Left ventricle myocardium inferior (tissue), 1 donor: ENCODE measurements around the gene ARFGAP1. TPM values are rescaled to one million over a fixed set of nuclear protein-coding genes. Genes with fewer than 3 reads are reported as not detected.

ENCODE experiments used
- DNase-seq: peaks from one replicate; pipeline ENCODE4 v3.0.0-alpha.2; 2020
- H3K27ac ChIP-seq: fragments of 200-600 bp; replicated peaks from 2 replicates; pipeline ENCODE4 v1.8.0; 2021
- H3K27me3 ChIP-seq: fragments of 200-600 bp; 2 replicates; pipeline ENCODE4 v1.8.0; 2021; ENCODE audit warnings: low read depth
- H3K36me3 ChIP-seq: fragments of 200-600 bp; 2 replicates; pipeline ENCODE4 v1.8.0; 2021
- H3K4me1 ChIP-seq: fragments of 200-600 bp; 2 replicates; pipeline ENCODE4 v1.8.0; 2021
- H3K4me3 ChIP-seq: fragments of 200-600 bp; 2 replicates; pipeline ENCODE4 v1.8.0; 2021; ENCODE audit warnings: mild to moderate bottlenecking, moderate library complexity
- H3K9me3 ChIP-seq: fragments of 200-600 bp; replicated peaks from 2 replicates; pipeline ENCODE4 v1.8.0; 2021
- intact Hi-C: fragments of 100-400 bp; cut with micrococcal nuclease; formaldehyde crosslinking; loops from one replicate; pipeline ENCODE4 v1.11.0; 2022
- total RNA-seq: library from RNA; stranded (reverse); fragmentation: NEBNext Ultra II Directional; extraction: Animal tissue kit (Norgen Biotek cat#: 25700); gene quantifications from one replicate; pipeline ENCODE4 v1.2.1, GENCODE V29; 2021
- TF ChIP-seq, protein P1 (sequence below): fragments of 200-600 bp; IDR thresholded peaks from 2 replicates; pipeline ENCODE4 v1.8.0; 2021; ENCODE audit warnings: antibody characterized with exemption, mild to moderate bottlenecking, borderline replicate concordance
- donor health status: DM: no; HTN: yes; CAD: no; lungs with severe emphysema.

ARFGAP1 gene
- total RNA-seq, 1 donor from 2014 or later: 33.4 TPM

DNA sequence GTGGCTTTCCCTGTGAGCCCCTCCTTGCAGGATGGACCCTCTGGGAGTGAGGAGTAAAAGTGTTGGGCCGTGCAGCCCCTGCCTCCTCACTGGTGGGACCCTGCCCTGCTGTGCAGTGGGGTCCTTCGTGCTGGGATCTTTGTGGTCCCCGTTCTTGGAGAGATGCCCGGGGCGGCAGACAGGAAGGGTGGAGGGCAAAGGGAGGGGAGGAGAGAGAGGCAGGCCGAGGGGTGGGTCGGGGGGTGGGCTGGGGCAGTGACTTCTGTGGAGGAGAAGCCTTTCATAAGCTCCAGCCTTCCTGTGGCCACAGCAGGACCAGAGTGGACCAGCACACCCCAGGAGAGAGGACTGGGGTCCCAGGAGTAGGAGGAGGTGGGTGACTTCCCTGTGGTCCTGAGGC is 20.3 kb downstream of the ARFGAP1 start, which contains the start of gene COL20A1:
Gene COL20A1 (plus strand): TSS at position 283 of the 400 bp plus-strand sequence. CDS start 1,922 bp downstream, outside the sequence.
- intact Hi-C loops: no loop called here
- H3K4me1 ChIP-seq: peaks cover 9% of the 10 kb centered on the region
- peaks cover 49% of the 10 kb centered on the region for H3K27me3 ChIP-seq
- no peaks in the 10 kb centered on the region for H3K9me3 ChIP-seq
- TF ChIP-seq, protein P1, sequence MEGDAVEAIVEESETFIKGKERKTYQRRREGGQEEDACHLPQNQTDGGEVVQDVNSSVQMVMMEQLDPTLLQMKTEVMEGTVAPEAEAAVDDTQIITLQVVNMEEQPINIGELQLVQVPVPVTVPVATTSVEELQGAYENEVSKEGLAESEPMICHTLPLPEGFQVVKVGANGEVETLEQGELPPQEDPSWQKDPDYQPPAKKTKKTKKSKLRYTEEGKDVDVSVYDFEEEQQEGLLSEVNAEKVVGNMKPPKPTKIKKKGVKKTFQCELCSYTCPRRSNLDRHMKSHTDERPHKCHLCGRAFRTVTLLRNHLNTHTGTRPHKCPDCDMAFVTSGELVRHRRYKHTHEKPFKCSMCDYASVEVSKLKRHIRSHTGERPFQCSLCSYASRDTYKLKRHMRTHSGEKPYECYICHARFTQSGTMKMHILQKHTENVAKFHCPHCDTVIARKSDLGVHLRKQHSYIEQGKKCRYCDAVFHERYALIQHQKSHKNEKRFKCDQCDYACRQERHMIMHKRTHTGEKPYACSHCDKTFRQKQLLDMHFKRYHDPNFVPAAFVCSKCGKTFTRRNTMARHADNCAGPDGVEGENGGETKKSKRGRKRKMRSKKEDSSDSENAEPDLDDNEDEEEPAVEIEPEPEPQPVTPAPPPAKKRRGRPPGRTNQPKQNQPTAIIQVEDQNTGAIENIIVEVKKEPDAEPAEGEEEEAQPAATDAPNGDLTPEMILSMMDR: no peak
- no peak for DNase-seq
- no peak within 1 kb of the TSS for H3K27ac ChIP-seq
- no peak within 1 kb of the TSS for H3K4me3 ChIP-seq
- H3K36me3 ChIP-seq: peaks cover 18% of the 10 kb centered on the region

DNA sequence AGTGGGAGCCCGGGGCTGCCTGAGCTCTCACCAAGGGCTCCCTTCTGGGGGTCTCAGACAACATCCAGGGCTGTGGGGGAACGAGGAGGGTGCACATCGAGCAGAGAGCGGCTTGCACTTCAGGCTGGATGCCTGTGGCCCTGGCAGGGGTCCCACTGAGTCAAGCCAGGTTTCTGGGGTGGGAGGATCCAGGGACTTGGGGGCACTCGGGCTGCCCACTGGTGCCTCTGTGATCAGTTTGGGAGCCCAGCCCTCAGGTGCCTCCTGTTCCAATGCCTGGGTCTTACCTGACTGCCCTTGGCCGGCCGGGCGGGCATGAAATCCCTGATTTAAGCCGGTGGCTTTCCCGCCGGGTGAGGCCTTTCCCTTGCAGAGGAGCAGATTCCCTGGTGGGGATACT is 20.8 kb downstream of the ARFGAP1 start:
- Histone ChIP-seq H3K4me1 (peaks cover 9% of the 10 kb centered on the region), H3K27me3 (peaks cover 55% of the 10 kb centered on the region), H3K36me3 (peaks cover 13% of the 10 kb centered on the region), H3K27ac (no peak overlapping the region), H3K9me3 (no peaks in the 10 kb centered on the region), H3K4me3 (no peak overlapping the region)
- intact Hi-C loops: no loop called here
- DNase-seq: no peak
- TF ChIP-seq, protein P1: no peak

DNA sequence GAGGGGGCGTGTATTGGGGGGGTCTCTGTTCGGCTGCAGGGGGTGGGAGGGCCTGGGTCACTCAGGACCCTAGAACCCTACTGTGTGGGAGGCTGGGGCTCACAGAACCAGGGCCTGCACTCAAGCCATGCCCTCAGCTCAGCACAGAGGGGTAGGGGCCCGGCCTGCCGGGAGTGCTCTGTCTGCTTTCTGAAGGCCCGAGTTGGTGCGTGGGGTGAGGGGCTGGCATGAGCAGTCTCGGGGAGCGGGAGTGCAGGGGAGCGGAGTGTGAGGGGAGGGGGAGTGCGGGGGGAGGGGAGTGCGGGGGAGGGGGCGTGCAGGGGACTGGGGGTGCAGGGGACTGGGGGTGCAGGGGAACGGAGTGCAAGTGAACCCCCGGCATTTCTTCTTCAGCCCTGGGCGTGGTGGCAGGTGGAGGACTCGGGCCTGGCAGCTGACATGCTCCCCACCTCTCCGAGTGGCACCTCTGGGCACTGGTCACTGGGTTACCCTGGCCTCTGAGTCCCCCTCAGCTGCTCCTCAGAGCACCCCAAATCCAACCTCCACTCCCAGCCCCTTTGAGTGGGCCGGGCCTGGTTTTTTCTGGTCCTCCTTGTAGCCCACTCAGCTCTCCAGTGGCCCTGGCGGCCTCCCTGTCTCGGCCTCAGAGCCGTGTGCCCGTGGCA is 21.4 kb downstream of the ARFGAP1 start:
- Histone ChIP-seq H3K4me1 (peaks cover 9% of the 10 kb centered on the region), H3K27me3 (peaks cover 60% of the 10 kb centered on the region), H3K9me3 (no peaks in the 10 kb centered on the region), H3K27ac (no peak overlapping the region), H3K36me3 (peaks cover 8% of the 10 kb centered on the region), H3K4me3 (no peak overlapping the region)
- intact Hi-C loops: no loop called here
- TF ChIP-seq, protein P1: no peak
- no peak for DNase-seq

DNA sequence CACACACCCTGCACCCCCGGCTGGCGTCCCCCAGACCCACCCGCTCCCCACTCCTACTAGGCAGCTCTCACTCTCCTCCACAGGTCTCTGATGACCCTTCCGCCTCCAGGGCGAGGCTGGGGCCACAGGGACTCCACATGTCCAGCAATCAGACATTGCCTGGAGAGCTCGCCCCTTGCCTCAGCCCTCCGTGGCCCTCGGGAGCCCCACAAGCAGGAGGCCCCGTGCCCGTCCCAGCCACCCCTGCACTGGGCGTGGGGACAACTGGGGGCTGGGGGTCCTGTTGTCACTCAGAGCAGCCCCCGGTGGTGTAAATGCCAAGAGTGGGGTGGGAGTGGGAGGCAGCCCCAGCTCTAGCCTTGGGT is 21.9 kb downstream of the ARFGAP1 start:
- peaks cover 65% of the 10 kb centered on the region for H3K27me3 ChIP-seq
- no peaks in the 10 kb centered on the region for H3K9me3 ChIP-seq
- H3K36me3 ChIP-seq: peaks cover 2% of the 10 kb centered on the region
- no peak for DNase-seq
- H3K27ac ChIP-seq: no peak overlapping the region
- peaks cover 9% of the 10 kb centered on the region for H3K4me1 ChIP-seq
- H3K4me3 ChIP-seq: no peak overlapping the region
- TF ChIP-seq, protein P1: no peak
- intact Hi-C loops: no loop called here

DNA sequence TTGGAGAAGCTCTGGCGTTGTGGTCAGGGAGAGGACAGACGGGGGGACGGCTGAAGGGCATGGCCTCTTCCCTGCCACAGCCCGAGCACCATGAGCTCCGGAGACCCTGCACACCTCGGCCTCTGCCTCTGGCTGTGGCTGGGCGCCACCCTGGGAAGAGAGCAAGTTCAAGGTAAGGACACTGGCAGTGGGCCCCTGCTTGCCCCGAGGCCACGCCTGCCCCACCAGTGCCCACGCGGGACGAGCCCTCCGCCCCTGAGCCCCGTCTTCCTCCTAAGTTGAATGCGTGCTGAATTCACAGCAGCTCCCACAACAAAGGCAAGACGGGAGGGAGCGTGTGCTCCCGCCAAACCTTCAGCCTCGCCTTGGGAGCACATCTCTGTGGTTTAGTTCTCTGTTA is 22.4 kb downstream of the ARFGAP1 start:
- intact Hi-C loops: no loop called here
- Histone ChIP-seq H3K27ac (no peak overlapping the region), H3K27me3 (peaks cover 70% of the 10 kb centered on the region), H3K4me3 (no peak overlapping the region), H3K36me3 (no peaks in the 10 kb centered on the region), H3K4me1 (peaks cover 9% of the 10 kb centered on the region), H3K9me3 (no peaks in the 10 kb centered on the region)
- TF ChIP-seq, protein P1: no peak
- no peak for DNase-seq
